ENCODE results near the gene ADAMTS1.
A peak's percentile ranks its signal among the peaks of the same experiment; 100 is the strongest.
"Not testable (repeated sequence)": the region's sequence is repeated elsewhere in the genome, so short reads cannot be mapped to it uniquely, and the experiment has no call there.

ADAMTS1 gene

DNA sequence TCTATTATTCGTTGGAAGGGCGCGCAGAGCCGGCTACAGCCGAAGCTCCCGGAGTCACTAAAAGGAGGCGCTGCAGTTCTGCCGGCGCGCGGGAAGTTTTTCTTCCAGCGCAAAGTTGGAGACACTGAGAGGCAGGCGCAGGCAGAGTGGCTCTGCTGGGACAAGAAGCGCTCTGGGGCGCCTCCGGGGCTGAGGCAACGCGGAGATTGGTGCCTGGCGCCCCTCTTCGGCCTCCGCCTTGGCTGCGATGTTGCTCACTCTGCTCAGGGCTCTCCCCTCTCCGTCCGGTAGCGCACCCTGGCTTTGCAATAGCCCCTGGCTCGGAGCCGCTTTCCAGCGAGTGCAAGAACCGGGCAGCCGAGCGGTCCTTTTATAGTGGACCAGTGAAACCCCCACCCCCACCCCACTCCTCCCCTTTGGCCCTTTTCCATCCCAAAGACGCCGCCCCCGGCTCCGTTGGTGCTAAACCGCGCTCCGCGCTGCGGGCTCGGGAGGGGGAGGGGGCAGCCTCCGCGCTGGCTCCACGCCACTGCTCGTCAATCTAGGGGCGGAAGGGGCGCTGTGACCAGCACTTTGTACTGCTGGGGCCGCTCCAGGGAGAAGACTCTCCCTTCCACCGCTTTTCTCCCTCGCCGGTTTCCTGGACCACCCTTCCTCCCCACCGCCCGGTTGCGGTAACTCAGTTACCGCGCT lies at the start of gene ADAMTS1:
ADAMTS1 (minus strand) TSS at position 344 of the 693 bp plus-strand sequence. CDS start 455 bp downstream, outside the sequence.
- peak; percentile 51 to 99 (median 90) for DNase-seq

DNA sequence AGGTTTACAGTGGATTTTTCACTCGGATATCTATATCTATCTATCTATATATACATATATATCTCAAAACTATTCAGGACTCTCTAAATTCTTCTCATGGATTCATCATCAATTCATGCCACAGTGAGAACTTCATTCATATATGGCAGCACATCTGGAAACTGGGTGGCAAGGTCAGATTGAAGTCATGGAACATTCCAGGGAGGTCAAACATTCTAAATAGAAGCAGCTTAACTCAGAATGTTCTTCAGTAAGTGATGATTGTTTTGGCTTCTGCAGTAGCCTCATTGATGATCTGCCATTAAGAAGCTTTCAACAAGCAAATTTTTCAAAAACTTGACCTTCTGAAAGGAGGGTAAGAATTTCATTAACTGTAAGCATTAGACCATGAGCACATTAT lies 46.9 kb upstream of the ADAMTS1 start:
- no peak for DNase-seq

DNA sequence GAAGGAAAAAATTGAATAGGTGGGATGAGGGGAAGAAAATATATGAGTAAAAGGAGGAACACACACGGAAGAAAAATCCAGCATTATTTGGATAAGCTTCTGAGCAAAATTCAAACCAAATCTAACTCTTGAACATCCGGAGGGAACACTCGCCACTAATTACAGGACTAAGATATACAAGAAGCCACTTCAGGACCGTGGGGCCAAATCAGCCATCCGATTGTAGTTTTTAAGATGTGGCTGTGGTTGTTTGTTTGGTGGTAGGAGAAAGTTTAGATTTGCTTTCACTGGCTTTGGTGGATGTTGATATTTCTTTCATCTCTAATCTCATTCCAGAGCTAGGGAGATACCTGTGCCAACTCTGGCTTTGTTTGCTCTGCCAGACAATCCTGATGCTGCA lies 43.7 kb upstream of the ADAMTS1 start:
- no peak for DNase-seq

DNA sequence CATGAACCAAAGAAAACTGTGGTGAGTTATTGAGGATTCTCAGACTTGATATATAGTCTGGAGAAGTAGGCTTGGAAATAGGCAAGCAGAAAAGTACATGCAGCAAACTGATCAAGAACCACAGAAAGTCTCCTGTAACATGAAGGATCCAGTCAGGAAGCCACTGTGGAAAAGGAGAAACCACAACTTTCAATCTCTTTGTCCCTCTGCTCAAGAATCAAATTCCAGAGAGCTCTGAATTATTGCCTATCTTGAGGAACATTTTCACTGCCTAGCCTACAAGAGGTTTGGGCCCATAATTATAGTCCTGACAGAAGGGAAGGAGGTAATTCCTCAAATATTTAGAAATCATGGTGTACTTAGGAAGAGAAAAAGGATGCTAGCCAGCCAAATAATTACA lies 43.0 kb upstream of the ADAMTS1 start:
- DNase-seq = no peak

DNA sequence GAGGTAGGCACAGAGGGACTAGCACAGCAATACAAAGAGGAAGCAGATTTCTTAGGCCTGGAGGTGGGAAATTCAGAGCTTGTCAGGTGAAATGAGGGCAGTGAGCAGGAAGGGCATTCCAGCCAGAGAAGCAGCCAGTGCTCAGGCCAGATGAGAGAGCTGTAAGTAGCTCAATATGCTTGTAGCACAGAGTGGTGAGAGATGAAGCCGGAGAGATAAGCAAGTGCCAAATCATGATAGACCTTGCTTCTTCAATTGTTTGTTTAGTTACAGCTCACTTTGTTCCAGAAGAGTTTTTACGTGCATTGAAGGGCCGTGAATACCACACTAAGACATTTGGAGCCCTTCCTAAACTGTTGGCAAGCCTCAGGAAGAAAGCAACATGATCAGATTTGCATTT lies 42.0 kb upstream of the ADAMTS1 start:
- DNase-seq = no peak

DNA sequence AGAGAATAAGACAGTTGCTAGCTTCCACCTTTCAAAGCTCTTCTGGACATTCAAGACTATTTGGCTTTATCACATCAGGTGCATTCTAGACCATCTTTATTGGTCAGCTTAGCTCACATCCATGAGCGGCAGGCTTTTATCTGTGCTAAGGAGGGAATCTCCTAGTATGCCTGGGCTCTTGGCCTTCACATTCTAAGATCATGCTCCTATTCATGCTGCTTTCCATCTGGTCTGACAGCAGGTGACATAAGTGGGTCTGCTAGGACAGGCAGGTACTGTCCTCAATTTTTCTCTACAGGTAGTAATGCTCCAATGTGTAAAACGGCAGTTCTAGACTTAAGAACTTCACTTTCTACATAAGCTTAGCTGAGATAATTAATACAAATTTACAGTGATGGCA lies 39.2 kb upstream of the ADAMTS1 start:
- no peak for DNase-seq

DNA sequence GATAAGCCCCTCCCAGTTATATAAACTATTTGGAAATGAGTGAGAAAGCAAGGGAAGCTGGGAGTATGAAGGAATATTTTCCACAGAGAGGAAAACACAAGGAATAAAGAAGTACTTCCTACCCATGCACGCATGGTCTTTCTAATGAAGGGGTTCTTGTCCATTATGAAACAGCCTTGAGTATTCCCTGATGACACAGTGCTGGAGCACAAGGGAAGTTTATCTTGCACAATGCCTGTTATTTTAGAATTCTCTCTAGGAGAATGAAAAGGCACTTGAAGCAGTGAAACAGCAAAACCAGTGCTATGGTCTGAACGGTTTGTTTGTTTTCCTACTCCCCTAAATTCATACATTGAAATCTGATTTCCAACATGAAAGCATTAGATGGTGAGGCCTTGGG lies 38.6 kb upstream of the ADAMTS1 start:
- DNase-seq = no peak

DNA sequence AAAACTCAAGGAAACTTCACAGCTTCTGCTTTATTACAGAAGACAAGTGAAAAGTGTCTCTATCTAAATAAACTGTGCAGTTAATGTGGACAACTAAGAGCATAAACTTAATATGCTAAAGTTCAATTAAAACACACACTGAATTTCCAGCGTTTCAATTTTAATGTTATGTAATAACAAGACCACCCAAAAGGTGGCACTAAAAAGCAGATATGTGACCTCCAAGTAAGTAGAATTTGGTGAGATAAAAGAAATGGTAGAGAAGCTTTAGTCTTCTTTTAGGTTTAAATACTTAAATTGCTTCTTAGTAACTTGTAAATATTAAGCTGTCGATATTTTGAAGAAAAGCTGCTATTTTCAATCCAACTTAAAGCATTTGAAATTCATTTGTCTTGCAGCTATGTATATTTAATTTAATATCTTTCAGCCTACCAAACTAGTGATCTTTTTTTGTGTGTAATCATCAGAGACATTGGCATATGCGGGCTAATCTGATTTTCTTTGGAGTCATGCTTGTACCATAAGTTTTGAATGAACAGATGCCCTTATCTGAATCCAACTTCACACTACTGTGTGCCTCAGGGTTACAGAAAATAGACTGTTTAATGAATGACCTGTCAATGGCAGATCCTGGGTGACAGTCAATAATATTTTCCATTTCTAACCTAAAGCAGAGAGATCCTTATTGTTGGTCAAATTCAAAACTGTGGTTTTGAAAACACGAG lies 36.5 kb upstream of the ADAMTS1 start:
- no peak for DNase-seq

DNA sequence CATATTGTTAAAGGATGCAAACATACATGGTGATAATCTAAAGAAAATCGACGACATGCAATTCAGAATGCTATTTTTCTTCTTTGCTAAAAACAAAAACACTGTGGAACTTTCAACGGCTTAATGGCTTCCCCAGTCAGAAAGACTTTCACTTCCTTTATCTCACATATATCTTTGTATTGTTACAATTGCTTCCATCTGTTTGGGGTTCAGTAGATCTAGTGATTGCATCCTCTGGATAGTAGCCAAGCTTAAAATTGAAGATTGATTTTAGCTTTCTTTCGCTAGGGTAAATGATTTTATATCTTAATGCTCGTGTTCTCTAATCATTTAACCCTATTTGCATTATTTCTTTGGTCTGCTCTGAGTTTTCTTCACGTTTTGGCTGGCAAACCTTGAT lies 31.8 kb upstream of the ADAMTS1 start:
- no peak for DNase-seq

DNA sequence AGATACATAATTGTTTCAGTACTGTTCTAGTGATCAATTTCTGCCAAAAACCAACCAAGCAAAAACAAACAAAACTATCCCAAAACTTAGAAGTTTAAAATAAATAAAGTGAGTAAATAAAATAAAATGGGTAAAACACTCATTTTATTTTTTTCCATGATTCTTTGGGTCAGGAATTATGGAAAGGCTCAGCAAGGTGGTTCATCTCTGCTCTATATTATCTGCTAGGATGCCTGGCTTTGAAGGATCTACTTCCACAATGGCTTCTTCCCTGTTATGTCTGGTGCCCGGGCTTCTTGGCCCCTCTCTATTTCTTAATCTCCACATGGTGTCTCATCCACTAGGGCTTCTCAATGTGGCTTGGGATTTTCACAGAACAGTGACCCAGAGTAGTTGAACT lies 29.1 kb upstream of the ADAMTS1 start:
- DNase-seq = no peak

DNA sequence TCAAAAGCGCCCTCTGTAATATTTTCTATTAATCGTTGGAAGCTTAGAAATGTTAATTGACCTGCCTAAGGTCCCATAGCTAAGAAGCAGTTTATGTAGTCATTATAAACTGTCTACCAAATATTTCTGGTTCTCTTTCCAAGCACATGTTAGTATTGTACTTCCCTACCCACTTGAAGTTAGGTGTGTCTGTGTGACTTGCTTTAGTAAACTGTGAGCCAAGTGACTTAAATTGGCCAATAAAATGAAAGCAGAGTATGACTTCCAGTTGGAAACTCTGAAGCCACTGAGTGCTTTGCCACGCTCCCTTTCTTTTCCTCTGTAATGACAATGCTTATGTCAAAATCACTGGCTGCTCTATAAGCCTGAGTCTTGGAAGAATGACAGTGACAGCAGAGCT lies 20.6 kb upstream of the ADAMTS1 start:
- DNase-seq = no peak

DNA sequence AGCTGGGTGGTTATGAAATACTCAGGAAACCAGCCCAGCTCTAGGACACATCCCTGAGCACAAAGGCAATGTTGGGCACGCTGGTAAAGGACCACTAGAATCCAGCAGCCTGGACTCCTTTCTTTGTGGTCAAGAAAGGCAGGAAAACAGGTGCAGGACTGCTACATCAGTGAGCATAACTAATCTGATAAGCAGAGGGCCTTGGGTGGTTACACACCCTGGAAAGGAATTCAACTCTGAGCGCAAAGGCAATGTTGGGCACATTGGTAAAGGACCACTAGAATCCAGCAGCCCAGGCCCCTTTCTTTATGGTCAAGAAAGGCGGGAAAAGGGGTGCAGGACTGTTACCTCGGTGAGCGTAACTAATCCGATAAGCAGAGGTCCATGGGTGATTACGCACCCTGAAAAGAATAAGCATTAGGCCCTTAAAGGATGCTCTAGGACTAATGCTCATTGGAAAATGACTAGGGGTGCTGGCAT lies 11.7 kb upstream of the ADAMTS1 start:
- not testable (repeated sequence) for DNase-seq

DNA sequence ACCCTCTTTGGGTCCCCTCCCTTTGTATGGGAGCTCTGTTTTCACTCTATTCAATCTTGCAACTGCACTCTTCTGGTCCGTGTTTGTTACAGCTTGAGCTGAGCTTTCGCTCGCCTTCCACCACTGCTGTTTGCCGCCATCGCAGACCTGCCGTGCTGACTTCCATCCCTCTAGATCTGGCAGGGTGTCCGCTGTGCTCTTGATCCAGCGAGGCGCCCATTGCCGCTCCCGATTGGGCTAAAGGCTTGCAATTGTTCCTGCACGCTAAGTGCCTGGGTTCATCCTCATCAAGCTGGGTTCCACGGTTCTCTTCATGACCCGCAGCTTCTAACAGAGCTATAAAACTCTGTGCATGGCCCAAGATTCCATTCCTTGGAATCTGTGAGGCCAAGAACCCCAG lies 9.5 kb upstream of the ADAMTS1 start:
- not testable (repeated sequence) for DNase-seq

DNA sequence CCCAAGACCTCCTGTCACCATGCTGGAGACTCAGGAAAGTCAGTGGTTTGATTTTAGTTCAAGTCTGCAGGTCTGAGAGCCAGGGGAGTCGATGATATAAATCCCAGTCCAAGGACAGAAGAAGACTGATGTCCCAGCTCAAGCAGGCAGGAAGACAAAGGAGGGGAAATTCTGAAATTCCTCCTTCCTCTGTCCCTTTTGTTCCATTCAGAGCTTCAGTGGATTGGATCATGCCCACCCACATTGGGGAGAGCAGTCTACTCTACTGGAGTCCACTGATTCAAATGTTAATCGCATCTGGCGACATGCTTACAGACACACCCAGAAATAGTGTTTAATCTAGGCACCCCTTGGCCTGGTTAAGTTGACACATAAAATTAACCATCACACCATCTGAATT lies 7.2 kb upstream of the ADAMTS1 start:
- no peak for DNase-seq

DNA sequence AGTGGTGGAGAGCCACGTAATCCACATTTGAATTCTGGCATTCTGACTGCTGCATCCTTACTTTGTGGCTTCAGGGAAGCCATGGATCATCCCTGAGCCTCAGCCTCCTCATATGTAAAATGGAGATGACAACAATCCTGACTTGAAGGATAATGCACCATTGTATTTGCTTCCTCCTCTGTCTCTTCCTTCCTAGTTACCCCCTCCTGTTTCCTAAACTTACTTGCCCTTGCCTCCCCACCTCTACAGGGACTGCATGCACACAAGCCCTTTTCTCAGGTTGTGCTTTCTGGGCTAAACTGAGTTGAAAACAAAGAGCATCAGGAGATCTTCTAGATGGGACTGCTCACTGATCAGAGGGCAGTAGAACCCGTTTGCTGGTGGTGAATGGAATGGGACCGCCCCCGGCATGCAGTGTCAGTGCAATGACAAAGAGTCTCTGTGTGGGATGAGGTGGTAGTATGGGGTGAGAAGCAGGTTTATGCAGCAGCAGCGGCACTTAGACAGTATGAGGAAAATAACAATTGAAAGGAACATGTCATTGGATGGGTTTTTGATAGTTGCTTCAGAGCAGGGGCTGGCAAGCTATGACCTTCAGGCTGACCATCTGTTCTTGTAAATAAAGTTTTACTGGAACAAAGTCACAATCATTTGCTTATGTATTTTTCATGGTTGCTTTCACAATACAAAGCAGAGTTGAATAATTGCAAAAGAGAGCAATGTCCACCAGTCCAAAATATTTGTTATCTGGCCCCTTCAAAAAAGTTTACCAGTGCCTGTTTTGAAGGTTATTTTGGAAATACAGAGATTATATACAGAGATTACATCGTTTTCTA lies 6.1 kb upstream of the ADAMTS1 start:
- DNase-seq = peak in 3 of 51 donors; percentile 11 to 20 (median 13)

DNA sequence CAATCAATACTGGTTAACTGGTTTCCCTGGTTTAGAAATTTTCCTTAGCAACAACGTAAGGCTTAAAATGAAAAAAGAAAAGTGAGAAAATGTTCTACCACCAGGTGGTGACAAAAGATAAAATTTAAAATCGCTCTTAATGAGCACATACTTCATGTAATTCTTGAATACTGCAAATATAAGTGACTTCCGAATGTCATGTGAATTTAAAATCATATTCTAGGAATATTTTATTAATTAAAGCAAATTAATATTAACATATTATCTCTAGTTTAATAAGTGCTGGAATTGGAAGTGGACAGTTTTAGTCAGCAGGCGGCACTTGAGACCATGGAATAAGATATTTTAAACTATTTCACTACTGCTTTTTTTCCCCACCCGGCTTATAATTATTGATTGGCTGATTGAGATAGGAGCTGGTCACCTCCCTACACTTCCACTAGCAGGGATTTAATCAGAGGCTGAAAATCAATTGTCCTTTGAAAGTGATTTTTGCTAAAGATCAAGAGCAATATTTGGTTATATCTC lies 5.0 kb upstream of the ADAMTS1 start:
- DNase-seq = peak in 2 of 51 donors; percentile 14 to 55

DNA sequence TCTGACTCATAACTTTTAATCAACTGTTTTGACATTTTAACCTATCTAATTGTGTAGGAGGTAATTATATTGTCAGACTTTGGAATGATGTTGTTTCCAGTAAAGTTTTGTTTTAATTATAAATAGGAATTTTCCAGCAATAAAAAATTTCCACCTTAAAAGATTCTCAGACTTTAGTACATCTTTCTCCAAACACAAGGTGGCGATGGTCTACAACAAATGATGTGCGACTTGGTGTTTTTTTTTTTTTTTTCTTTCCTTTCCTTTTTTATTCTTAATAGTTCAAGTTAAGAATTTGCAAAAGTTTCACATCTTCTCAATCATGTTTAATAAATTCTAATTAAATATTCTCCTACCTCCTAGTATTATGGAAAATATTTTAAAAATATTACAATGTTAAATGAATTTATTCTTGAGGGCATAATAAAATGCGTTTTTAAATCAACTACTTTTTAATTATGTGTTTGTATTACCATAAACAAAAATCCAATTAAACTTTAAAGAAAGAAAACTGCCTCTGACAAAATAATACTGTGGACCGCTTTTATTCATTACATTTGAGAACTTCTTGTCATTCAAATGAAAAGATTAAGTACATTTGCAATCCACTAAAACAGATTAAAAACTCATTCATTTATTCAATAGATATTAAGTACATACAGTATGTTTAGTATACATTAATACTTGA lies 4.4 kb upstream of the ADAMTS1 start:
- peak in 2 of 51 donors; percentile 26 to 69 for DNase-seq

DNA sequence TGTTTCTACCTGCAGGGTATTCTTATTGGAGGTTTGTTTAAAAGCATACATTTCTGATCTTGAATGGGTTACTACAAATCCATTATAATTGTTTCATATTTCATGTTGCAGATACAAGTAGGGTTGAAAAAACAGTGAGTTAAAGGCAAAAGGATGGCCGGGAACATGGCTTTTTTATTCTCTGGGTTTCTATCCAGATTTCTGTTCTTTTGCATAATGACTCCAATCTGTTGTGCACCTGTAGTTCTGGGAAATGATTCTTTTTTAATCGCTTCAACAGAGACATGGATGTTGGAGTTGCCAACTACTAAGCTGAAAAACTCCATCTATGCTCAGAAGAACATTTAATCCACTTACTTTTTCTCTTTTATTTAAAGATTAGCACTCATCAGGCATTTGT lies 2.7 kb upstream of the ADAMTS1 start:
- DNase-seq = no peak

DNA sequence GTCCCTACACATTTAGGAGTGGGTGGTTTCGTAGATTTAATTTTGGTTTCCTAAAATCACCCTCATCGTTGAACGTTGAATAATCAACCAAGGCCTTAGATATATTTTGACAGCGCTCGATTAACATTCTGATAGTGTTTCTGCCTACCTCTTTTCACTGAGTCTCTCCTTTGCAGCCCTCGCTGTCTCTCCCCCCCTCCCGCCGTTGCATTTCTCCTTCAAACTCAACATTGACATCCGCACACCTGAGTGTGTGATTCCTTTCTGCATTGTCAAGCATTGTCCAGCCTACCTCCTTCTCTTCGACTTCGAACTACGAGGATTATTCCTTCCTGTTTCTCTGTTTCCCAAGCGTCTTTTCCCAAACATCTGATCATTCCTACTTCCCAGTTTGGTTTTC lies 1.8 kb upstream of the ADAMTS1 start:
- DNase-seq = peak in 1 of 51 donors; percentile 49

DNA sequence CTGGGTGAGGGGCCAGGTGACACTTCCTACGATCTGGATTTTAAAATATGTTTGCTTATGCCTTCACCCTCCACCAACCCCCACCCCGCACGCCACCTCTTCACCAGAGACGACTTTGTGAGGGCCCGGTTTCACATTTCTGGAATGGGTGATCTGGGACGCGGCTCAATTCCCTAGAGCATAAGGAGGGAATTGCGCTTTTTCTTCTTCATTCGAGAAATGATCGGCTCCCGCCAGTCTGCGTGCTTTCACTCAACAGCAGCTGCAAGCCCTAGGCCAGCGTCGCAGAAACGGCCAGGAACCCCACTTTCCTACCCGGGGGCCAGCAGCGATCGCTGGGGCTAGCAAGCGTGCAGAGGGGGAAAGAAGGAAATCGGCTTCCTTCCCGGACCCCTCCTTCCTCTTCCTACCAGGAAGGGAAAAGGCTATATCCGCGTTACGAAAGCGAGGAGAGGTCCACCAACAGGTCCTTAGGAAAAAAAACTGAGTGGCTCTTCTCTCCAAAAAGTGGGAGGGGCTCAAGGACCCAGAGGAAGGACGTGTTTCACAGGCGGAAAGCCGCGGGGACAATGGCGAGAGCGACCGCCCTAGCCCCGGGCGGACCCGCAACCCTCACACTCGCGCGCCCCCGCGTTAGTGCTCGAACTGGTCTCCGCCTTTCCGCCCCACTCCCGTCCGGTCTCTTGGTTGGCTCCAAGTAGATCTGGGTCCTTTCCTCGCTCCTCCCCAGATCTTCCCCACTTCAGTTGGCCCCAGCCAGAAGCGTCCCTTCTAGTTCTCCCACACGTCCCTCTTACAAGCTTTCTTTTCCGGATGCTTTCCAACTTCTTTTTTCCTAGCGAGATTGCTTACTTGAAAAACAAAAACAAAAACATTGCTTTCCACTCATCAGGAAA lies 1.1 kb upstream of the ADAMTS1 start:
- peak in 50 of 51 donors; percentile 31 to 87 (median 65) for DNase-seq
